ENCODE measurements around the gene DMRTB1. TPM values are rescaled to one million over a fixed set of nuclear protein-coding genes. Genes with fewer than 3 reads are reported as not detected.

DMRTB1 gene
- total RNA-seq, 2 experiments from 2014 or later: not detected

- Mint-ChIP-seq H3K27ac (no peak overlapping the region), H3K4me1 (ENCODE audit: low read depth) (no peaks in the 10 kb centered on the region), H3K9me3 (no peaks in the 10 kb centered on the region), H3K36me3 (ENCODE audit: low read depth) (no peaks in the 10 kb centered on the region), H3K4me3 (no peak overlapping the region), H3K27me3 (no peaks in the 10 kb centered on the region)
- H3K27ac ChIP-seq (ENCODE audit: low read depth in 1 of 2, low read length in 2 of 2): no peak overlapping the region
- TF ChIP-seq CTCF (IDR thresholded peaks at IDR 0.05): no peak
- ChIA-PET CTCF (no interaction called here), POLR2A (no interaction called here)
- no peaks in the 10 kb centered on the region for H3K36me3 ChIP-seq (ENCODE audit: insufficient read depth, low read length)
- no peaks in the 10 kb centered on the region for H3K9me3 ChIP-seq (ENCODE audit: control insufficient read depth in 1 of 2, insufficient read depth in 1 of 2, low read length in 2 of 2)
- DNase-seq (no peak), ATAC-seq (ENCODE audit: poor library complexity) (no peak)
- no peaks in the 10 kb centered on the region for H3K27me3 ChIP-seq (ENCODE audit: control insufficient read depth in 1 of 2, insufficient read depth in 2 of 2, low read length in 2 of 2)
- intact Hi-C loops (cut with DNase I, micrococcal nuclease): no loop called here
- H3K4me1 ChIP-seq (ENCODE audit: insufficient read depth, low read length): no peaks in the 10 kb centered on the region
- H3K4me3 ChIP-seq (ENCODE audit: low read length): no peak overlapping the region
Observed at GRCh38 chr1:53502641-53503432, 43.6 kb downstream of the DMRTB1 start.

GRCh38 chr1:53503433-53504217 is 44.4 kb downstream of the DMRTB1 start:
- Mint-ChIP-seq H3K27ac (no peak overlapping the region), H3K4me1 (ENCODE audit: low read depth) (no peaks in the 10 kb centered on the region), H3K27me3 (no peaks in the 10 kb centered on the region), H3K36me3 (ENCODE audit: low read depth) (no peaks in the 10 kb centered on the region), H3K4me3 (no peak overlapping the region), H3K9me3 (no peaks in the 10 kb centered on the region)
- no peak for DNase-seq
- intact Hi-C loops (cut with DNase I, micrococcal nuclease): no loop called here
- Histone ChIP-seq H3K27ac (ENCODE audit: low read depth in 1 of 2, low read length in 2 of 2) (no peak overlapping the region), H3K36me3 (ENCODE audit: insufficient read depth, low read length) (no peaks in the 10 kb centered on the region), H3K9me3 (ENCODE audit: control insufficient read depth in 1 of 2, insufficient read depth in 1 of 2, low read length in 2 of 2) (no peaks in the 10 kb centered on the region), H3K27me3 (ENCODE audit: control insufficient read depth in 1 of 2, insufficient read depth in 2 of 2, low read length in 2 of 2) (no peaks in the 10 kb centered on the region), H3K4me1 (ENCODE audit: insufficient read depth, low read length) (no peaks in the 10 kb centered on the region), H3K4me3 (ENCODE audit: low read length) (no peak overlapping the region)
- ChIA-PET POLR2A (no interaction called here), CTCF (no interaction called here)
- no peak for TF ChIP-seq CTCF (IDR thresholded peaks at IDR 0.05)
- ATAC-seq (ENCODE audit: poor library complexity): no peak

- no peaks in the 10 kb centered on the region for H3K9me3 ChIP-seq (ENCODE audit: control insufficient read depth in 1 of 2, insufficient read depth in 1 of 2, low read length in 2 of 2)
- H3K27me3 ChIP-seq (ENCODE audit: control insufficient read depth in 1 of 2, insufficient read depth in 2 of 2, low read length in 2 of 2): no peaks in the 10 kb centered on the region
- TF ChIP-seq CTCF (IDR thresholded peaks at IDR 0.05): no peak
- no peak overlapping the region for H3K27ac ChIP-seq (ENCODE audit: low read depth in 1 of 2, low read length in 2 of 2)
- DNase-seq: no peak
- CTCF ChIA-PET: no interaction called here
- POLR2A ChIA-PET: no interaction called here
- H3K36me3 Mint-ChIP-seq (ENCODE audit: low read depth): no peaks in the 10 kb centered on the region
- H3K4me1 ChIP-seq (ENCODE audit: insufficient read depth, low read length): no peaks in the 10 kb centered on the region
- no peak overlapping the region for H3K4me3 Mint-ChIP-seq
- no peaks in the 10 kb centered on the region for H3K9me3 Mint-ChIP-seq
- no peaks in the 10 kb centered on the region for H3K4me1 Mint-ChIP-seq (ENCODE audit: low read depth)
- no peak for ATAC-seq (ENCODE audit: poor library complexity)
- intact Hi-C loops (cut with DNase I, micrococcal nuclease): no loop called here
- H3K4me3 ChIP-seq (ENCODE audit: low read length): no peak overlapping the region
- no peaks in the 10 kb centered on the region for H3K36me3 ChIP-seq (ENCODE audit: insufficient read depth, low read length)
- no peak overlapping the region for H3K27ac Mint-ChIP-seq
- H3K27me3 Mint-ChIP-seq: no peaks in the 10 kb centered on the region
Observed at GRCh38 chr1:53504901-53505300, 45.7 kb downstream of the DMRTB1 start.

Data from CD4-positive, alpha-beta T cell (primary cell).